HepG2 (cell line): Measurements from ENCODE around the gene FGFR1OP2. TPM values are rescaled to one million over a fixed set of nuclear protein-coding genes. Genes with fewer than 3 reads are reported as not detected.

ENCODE experiments used
- EZH2 ChIP-seq: conservative IDR thresholded peaks from 2 replicates; pipeline ENCODE4 v1.6.1; 2012; ENCODE audit warnings: mild to moderate bottlenecking, low read depth, low read length, moderate library complexity
- HBP1 ChIP-seq: IDR thresholded peaks from 2 replicates; pipeline ENCODE4 v1.6.1; 2016; ENCODE audit warnings: low read depth, control low read depth
- HNRNPL ChIP-seq: fragments of 200-400 bp; formaldehyde crosslinking; IDR thresholded peaks from 2 replicates; pipeline ENCODE4 v1.6.1; 2017; ENCODE audit warnings: mild to moderate bottlenecking, low read depth, low read length
- ISL2 ChIP-seq: sonication (generic); formaldehyde crosslinking; IDR thresholded peaks from 2 replicates; pipeline ENCODE4 v1.5.0; 2020; ENCODE audit warnings: missing genetic modification reagents
- KLF9 ChIP-seq: IDR thresholded peaks from 2 replicates; pipeline ENCODE4 v1.6.1; 2016; ENCODE audit warnings: low read depth
- MZF1 ChIP-seq: sonication (generic); formaldehyde crosslinking; IDR thresholded peaks from 2 replicates; pipeline ENCODE4 v1.8.1; 2023; ENCODE audit warnings: mild to moderate bottlenecking, missing genetic modification reagents, borderline replicate concordance
- NR2F1 ChIP-seq, 2 experiments: fragments of 450-650 bp in 1 of 2; formaldehyde crosslinking in 1 of 2; IDR thresholded peaks; 2 replicates each; pipeline versions ENCODE4 v1.5.0 to v1.6.1; 2016 to 2020; ENCODE audit warnings: mild to moderate bottlenecking in 1 of 2, missing compliant biosample characterization in 1 of 2, missing genetic modification reagents in 1 of 2, moderate library complexity in 1 of 2
- PBX3 ChIP-seq: sonication (generic); formaldehyde crosslinking; IDR thresholded peaks from 2 replicates; pipeline ENCODE4 v1.8.1; 2023; ENCODE audit warnings: missing genetic modification reagents, inconsistent platforms, borderline replicate concordance
- PRMT3 ChIP-seq: sonication (generic); formaldehyde crosslinking; IDR thresholded peaks from 2 replicates; pipeline ENCODE4 v1.8.1; 2022; ENCODE audit warnings: low read depth, mild to moderate bottlenecking, moderate library complexity, missing genetic modification reagents, borderline replicate concordance
- RBAK ChIP-seq: sonication (generic); formaldehyde crosslinking; IDR thresholded peaks from 2 replicates; pipeline ENCODE4 v1.5.1; 2020; ENCODE audit warnings: mild to moderate bottlenecking, missing genetic modification reagents
- RBFOX2 ChIP-seq: fragments of 200-400 bp; formaldehyde crosslinking; IDR thresholded peaks from 2 replicates; pipeline ENCODE4 v1.6.1; 2017; ENCODE audit warnings: low read depth, mild to moderate bottlenecking, low read length
- SIX4 ChIP-seq: sonication (generic); formaldehyde crosslinking; IDR thresholded peaks from 2 replicates; pipeline ENCODE4 v1.4.0; 2020; ENCODE audit warnings: missing genetic modification reagents
- SMYD3 ChIP-seq: sonication (generic); formaldehyde crosslinking; IDR thresholded peaks from 2 replicates; pipeline ENCODE4 v1.8.1; 2023; ENCODE audit warnings: mild to moderate bottlenecking, missing genetic modification reagents
- ZBTB49 ChIP-seq: sonication (generic); formaldehyde crosslinking; IDR thresholded peaks from 2 replicates; pipeline ENCODE4 v1.4.0; 2020; ENCODE audit warnings: missing genetic modification reagents, borderline replicate concordance
- ZEB1 ChIP-seq: IDR thresholded peaks from 2 replicates; pipeline ENCODE4 v1.6.1; 2012; ENCODE audit warnings: mild to moderate bottlenecking, low read depth, inconsistent platforms; ENCODE audit not compliant: insufficient replicate concordance
- ZFP91 ChIP-seq: sonication (generic); formaldehyde crosslinking; IDR thresholded peaks from 2 replicates; pipeline ENCODE4 v1.9.0; 2022; ENCODE audit warnings: missing genetic modification reagents, mild to moderate bottlenecking, borderline replicate concordance
- ZKSCAN5 ChIP-seq: sonication (generic); formaldehyde crosslinking; IDR thresholded peaks from 2 replicates; pipeline ENCODE4 v1.5.1; 2020; ENCODE audit warnings: mild to moderate bottlenecking, missing genetic modification reagents
- ZNF24 ChIP-seq: fragments of 450-650 bp; IDR thresholded peaks from 2 replicates; pipeline ENCODE4 v1.6.1; 2017; ENCODE audit warnings: antibody characterized with exemption, mild to moderate bottlenecking
- ZNF354B ChIP-seq: sonication (generic); formaldehyde crosslinking; IDR thresholded peaks from 2 replicates; pipeline ENCODE4 v1.8.0; 2022; ENCODE audit warnings: mild to moderate bottlenecking, missing genetic modification reagents
- ZNF510 ChIP-seq: sonication (generic); formaldehyde crosslinking; IDR thresholded peaks from 2 replicates; pipeline ENCODE4 v1.4.0; 2020; ENCODE audit warnings: low read depth, mild to moderate bottlenecking, missing genetic modification reagents
- ZNF547 ChIP-seq: sonication (generic); formaldehyde crosslinking; IDR thresholded peaks from 2 replicates; pipeline ENCODE4 v1.5.1; 2020; ENCODE audit warnings: mild to moderate bottlenecking, missing genetic modification reagents
- ZNF550 ChIP-seq: sonication (generic); formaldehyde crosslinking; IDR thresholded peaks from 2 replicates; pipeline ENCODE4 v1.4.0; 2020; ENCODE audit warnings: mild to moderate bottlenecking, missing genetic modification reagents, borderline replicate concordance
- ZNF792 ChIP-seq: IDR thresholded peaks from 2 replicates; pipeline ENCODE4 v1.6.1; 2016
- ZNF83 ChIP-seq: sonication (generic); formaldehyde crosslinking; IDR thresholded peaks from 2 replicates; pipeline ENCODE4 v1.4.0; 2020; ENCODE audit warnings: missing genetic modification reagents, mild to moderate bottlenecking, borderline replicate concordance
- polyA plus RNA-seq, 8 experiments: library from polyadenylated mRNA; depleted of rRNA in 3 of 8; stranded (reverse) in 7 of 8; unstranded in 1 of 8; fragments of >200 nt; fragmentation: Illumina TruSeq in 4 of 8; extraction: Trizol in 4 of 8; gene quantifications; 2 replicates each; pipeline versions ENCODE4 v1.2.1 to v1.2.3, GENCODE V29; 2011 to 2016; ENCODE audit warnings: low read depth in 4 of 8, missing spikeins in 1 of 8, mixed read lengths in 1 of 8; ENCODE audit not compliant: insufficient read depth in 1 of 8
- total RNA-seq, 5 experiments: library from RNA; depleted of rRNA; stranded (reverse); fragments of >200 nt; fragmentation: Illumina TruSeq; extraction: Trizol; gene quantifications; 2 replicates each; pipeline ENCODE4 v1.2.3, GENCODE V29; 2016; ENCODE audit warnings: low read depth in 1 of 5

FGFR1OP2 gene
- total and polyA plus RNA-seq, 2 of the 13 experiments (the other 11 are each of a cell fraction or from before 2014, with no cell fraction given) = 18.3 to 38.1 TPM

GRCh38 chr12:26937863-26938700, at the start of gene FGFR1OP2, which contains the start of gene INTS13 (continued):
- TF ChIP-seq PRMT3 (CRISPR knock-in tag) = no peak
- 0 out of 2 replicates have a peak, but pooled peaks have one; percentile 11 for TF ChIP-seq ZNF24
- no peak for TF ChIP-seq ZBTB49 (CRISPR knock-in tag)
- TF ChIP-seq ISL2 (CRISPR knock-in tag) = peak; percentile 30; the same call in 1 of the 2 replicates
- no peak for TF ChIP-seq ZNF83 (CRISPR knock-in tag)
- peak; percentile 15; the same call in 1 of the 2 replicates for TF ChIP-seq ZNF792 (CRISPR knock-in tag)
- no peak for TF ChIP-seq NR2F1 (CRISPR knock-in tag; IDR thresholded peaks at IDR 0.05)
- peak; percentile 66 for TF ChIP-seq ZFP91
- no peak for TF ChIP-seq EZH2
- no peak for TF ChIP-seq SIX4 (CRISPR knock-in tag)
- no peak for TF ChIP-seq ZKSCAN5
- TF ChIP-seq ZNF354B (CRISPR knock-in tag) = no peak
- peak; percentile 37 for TF ChIP-seq ZEB1
- no peak for TF ChIP-seq SMYD3 (CRISPR knock-in tag)
- peak; percentile 87 for TF ChIP-seq RBFOX2
- TF ChIP-seq HNRNPL = no peak
- TF ChIP-seq ZNF510 (CRISPR knock-in tag) = no peak
- TF ChIP-seq ZNF547 (CRISPR knock-in tag) = 0 out of 2 replicates have a peak, but pooled peaks have one; percentile 46
- TF ChIP-seq ZNF550 (CRISPR knock-in tag) = no peak
- TF ChIP-seq HBP1 (CRISPR knock-in tag) = peak; percentile 45; the same call in 1 of the 2 replicates
- TF ChIP-seq PBX3 (CRISPR knock-in tag) = no peak
- no peak for TF ChIP-seq MZF1 (CRISPR knock-in tag)
- no peak for TF ChIP-seq RBAK (CRISPR knock-in tag)
- TF ChIP-seq KLF9 (CRISPR knock-in tag) = no peak
